K562 (cell line): ENCODE measurements around the gene RASIP1. TPM values are rescaled to one million over a fixed set of nuclear protein-coding genes. Genes with fewer than 3 reads are reported as not detected.
A peak's percentile ranks its signal among the peaks of the same experiment; 100 is the strongest.

Source experiments
- CC2D1A ChIP-seq: fragments of 450-650 bp; IDR thresholded peaks from 2 replicates; pipeline ENCODE4 v1.6.1; 2017; ENCODE audit warnings: mild to moderate bottlenecking
- ELF2 ChIP-seq: fragments of 250-450 bp; sonication (Bioruptor Pico); IDR thresholded peaks from 2 replicates; pipeline ENCODE4 v1.5.0; 2021; ENCODE audit warnings: mild to moderate bottlenecking
- ETV5 ChIP-seq: sonication (generic); formaldehyde crosslinking; IDR thresholded peaks from 2 replicates; pipeline ENCODE4 v1.4.0; 2020; ENCODE audit warnings: low read depth, mild to moderate bottlenecking, missing genetic modification reagents
- MYC ChIP-seq, 2 experiments: fragments of 250-450 bp in 1 of 2; sonication (Bioruptor Pico) in 1 of 2; IDR thresholded peaks; 2 replicates each; pipeline versions ENCODE4 v1.5.1 to v1.6.1; 2012 to 2021; ENCODE audit warnings: low read depth in 2 of 2, borderline replicate concordance in 1 of 2, improper control_type of control experiment in 1 of 2, low read length in 1 of 2, mild to moderate bottlenecking in 1 of 2, moderate library complexity in 1 of 2
- NFXL1 ChIP-seq: fragments of 450-650 bp; formaldehyde crosslinking; IDR thresholded peaks from 2 replicates; pipeline ENCODE4 v1.4.0; 2021; ENCODE audit warnings: mild to moderate bottlenecking
- NR4A1 ChIP-seq, 2 experiments: fragments of 250-450 bp in 1 of 2; fragments of 450-650 bp in 1 of 2; sonication (Bioruptor Pico) in 1 of 2; IDR thresholded peaks; 2 replicates each; pipeline versions ENCODE4 v1.4.0 to v1.6.1; 2016 to 2020; ENCODE audit warnings: mild to moderate bottlenecking in 2 of 2, missing compliant biosample characterization in 1 of 2, missing genetic modification characterization in 1 of 2, moderate library complexity in 1 of 2
- PHTF2 ChIP-seq: fragments of 250-450 bp; sonication (Bioruptor Pico); IDR thresholded peaks from 2 replicates; pipeline ENCODE4 v1.5.0; 2021; ENCODE audit warnings: mild to moderate bottlenecking
- PRMT5 ChIP-seq: sonication (generic); formaldehyde crosslinking; IDR thresholded peaks from 2 replicates; pipeline ENCODE4 v1.5.0; 2020; ENCODE audit warnings: missing genetic modification reagents
- TCFL5 ChIP-seq: fragments of 250-450 bp; sonication (Bioruptor Pico); conservative IDR thresholded peaks from 2 replicates; pipeline ENCODE4 v1.6.1; 2021; ENCODE audit warnings: mild to moderate bottlenecking, moderate library complexity, matching md5 sums
- ZNF184 ChIP-seq: sonication (generic); formaldehyde crosslinking; IDR thresholded peaks from 2 replicates; pipeline ENCODE4 v1.5.0; 2020; ENCODE audit warnings: missing genetic modification reagents
- polyA plus RNA-seq, 8 experiments: library from polyadenylated mRNA; depleted of rRNA in 4 of 8; stranded (reverse) in 5 of 8; unstranded in 3 of 8; fragments of >200 nt; fragmentation: Nextera tagmentation in 2 of 8; fragmentation: Illumina TruSeq in 1 of 8; extraction: Ambion mirVana in 2 of 8; extraction: Trizol in 1 of 8; gene quantifications; 2 replicates each; pipeline versions ENCODE4 v1.2.1 to v1.2.3, GENCODE V29; 2011 to 2014; ENCODE audit warnings: inconsistent platforms in 1 of 8, missing spikeins in 1 of 8
- total RNA-seq, 7 experiments: library from RNA; depleted of rRNA in 6 of 7; stranded (reverse); fragments of >200 nt in 6 of 7; fragmentation: Illumina TruSeq in 2 of 7; extraction: Trizol in 2 of 7; gene quantifications; 2 replicates each; pipeline versions ENCODE4 v1.2.1 to v1.2.3, GENCODE V29; 2011 to 2021; ENCODE audit warnings: low replicate concordance in 1 of 7
- TF ChIP-seq, protein P1 (sequence below): fragments of 250-450 bp; sonication (Bioruptor Pico); IDR thresholded peaks from 2 replicates; pipeline ENCODE4 v1.5.0; 2021
- TF ChIP-seq, protein P2 (sequence below), 2 experiments: fragments of 450-650 bp; IDR thresholded peaks; 2 replicates each; pipeline ENCODE4 v1.6.1; 2016
- TF ChIP-seq, protein P3 (sequence below): fragments of 450-650 bp; formaldehyde crosslinking; IDR thresholded peaks from 2 replicates; pipeline ENCODE4 v1.4.0; 2020; ENCODE audit warnings: mild to moderate bottlenecking, moderate library complexity
- TF ChIP-seq, protein P4 (sequence below): IDR thresholded peaks from 3 replicates; pipeline ENCODE4 v1.6.1; 2011; ENCODE audit warnings: borderline replicate concordance, mild to moderate bottlenecking, moderate library complexity; ENCODE audit not compliant: insufficient read length; ENCODE audit errors: extremely low read depth
- TF ChIP-seq, protein P5 (sequence below): sonication (generic); formaldehyde crosslinking; IDR thresholded peaks from 2 replicates; pipeline ENCODE4 v1.8.0; 2022; ENCODE audit warnings: missing genetic modification reagents, mild to moderate bottlenecking, moderate library complexity, borderline replicate concordance
- TF ChIP-seq, protein P6 (sequence below), 2 experiments: fragments of 250-450 bp in 1 of 2; fragments of 450-650 bp in 1 of 2; sonication (Bioruptor Pico) in 1 of 2; IDR thresholded peaks; 2 replicates each; pipeline versions ENCODE4 v1.6.1 to v1.8.0; 2016 to 2021; ENCODE audit warnings: mild to moderate bottlenecking in 2 of 2, moderate library complexity in 2 of 2, missing compliant biosample characterization in 1 of 2, missing genetic modification characterization in 1 of 2

Gene RASIP1
- total and polyA plus RNA-seq, 9 of the 15 experiments (the other 6 are each of a cell fraction or from before 2014, with no cell fraction given) = 0.20 to 4.7 (median 1.5) TPM

DNA sequence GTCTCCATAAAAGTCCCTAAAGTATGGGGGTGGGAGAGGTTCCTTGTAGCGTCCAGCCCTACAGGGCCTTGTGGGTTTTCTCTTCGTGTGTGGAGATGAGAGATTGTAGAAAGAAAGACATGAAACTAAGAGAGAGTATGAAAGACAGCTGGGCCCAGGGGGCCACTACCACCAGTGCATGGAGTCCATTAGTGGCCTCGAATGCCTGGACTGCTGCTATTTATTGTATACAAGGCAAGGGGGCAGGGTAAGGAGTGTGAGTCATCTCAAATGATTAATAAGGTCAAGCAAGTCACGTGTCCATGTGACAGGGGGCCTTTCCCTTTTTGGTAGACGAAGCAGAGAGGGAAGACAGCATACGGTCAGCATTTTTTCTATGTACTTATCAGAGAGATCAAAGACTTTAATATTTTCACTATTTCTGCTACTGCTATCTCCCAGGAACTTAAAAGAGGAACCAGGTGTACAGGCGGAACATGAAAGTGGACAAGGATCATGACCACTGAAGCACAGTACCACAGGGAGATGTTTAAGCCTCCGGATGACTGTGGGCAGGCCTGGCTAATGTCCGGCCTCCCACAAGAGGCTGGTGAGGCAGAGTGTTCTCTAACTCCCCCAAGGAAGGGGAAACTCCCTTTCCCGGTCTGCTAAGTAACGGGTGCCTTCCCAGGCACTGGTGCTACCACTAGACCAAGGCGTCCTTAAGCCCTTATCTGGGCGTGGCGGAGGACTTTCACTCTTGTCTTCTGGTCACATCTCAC is 40.4 kb upstream of the RASIP1 start (continued):
- TF ChIP-seq, protein P1, sequence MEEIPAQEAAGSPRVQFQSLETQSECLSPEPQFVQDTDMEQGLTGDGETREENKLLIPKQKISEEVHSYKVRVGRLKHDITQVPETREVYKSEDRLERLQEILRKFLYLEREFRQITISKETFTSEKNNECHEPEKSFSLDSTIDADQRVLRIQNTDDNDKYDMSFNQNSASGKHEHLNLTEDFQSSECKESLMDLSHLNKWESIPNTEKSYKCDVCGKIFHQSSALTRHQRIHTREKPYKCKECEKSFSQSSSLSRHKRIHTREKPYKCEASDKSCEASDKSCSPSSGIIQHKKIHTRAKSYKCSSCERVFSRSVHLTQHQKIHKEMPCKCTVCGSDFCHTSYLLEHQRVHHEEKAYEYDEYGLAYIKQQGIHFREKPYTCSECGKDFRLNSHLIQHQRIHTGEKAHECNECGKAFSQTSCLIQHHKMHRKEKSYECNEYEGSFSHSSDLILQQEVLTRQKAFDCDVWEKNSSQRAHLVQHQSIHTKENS (CRISPR knock-in tag) = no peak
- TF ChIP-seq MYC (IDR thresholded peaks at IDR 0.05; ENCODE audit: low read depth, low read length) = peak; percentile 10; the same call in 1 of the 2 replicates
- no peak for TF ChIP-seq MYC (CRISPR knock-in tag; IDR thresholded peaks at IDR 0.05; ENCODE audit: borderline replicate concordance, low read depth)
- TF ChIP-seq, protein P2, sequence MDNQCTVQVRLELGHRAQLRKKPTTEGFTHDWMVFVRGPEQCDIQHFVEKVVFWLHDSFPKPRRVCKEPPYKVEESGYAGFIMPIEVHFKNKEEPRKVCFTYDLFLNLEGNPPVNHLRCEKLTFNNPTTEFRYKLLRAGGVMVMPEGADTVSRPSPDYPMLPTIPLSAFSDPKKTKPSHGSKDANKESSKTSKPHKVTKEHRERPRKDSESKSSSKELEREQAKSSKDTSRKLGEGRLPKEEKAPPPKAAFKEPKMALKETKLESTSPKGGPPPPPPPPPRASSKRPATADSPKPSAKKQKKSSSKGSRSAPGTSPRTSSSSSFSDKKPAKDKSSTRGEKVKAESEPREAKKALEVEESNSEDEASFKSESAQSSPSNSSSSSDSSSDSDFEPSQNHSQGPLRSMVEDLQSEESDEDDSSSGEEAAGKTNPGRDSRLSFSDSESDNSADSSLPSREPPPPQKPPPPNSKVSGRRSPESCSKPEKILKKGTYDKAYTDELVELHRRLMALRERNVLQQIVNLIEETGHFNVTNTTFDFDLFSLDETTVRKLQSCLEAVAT (IDR thresholded peaks at IDR 0.05) = 0 out of 4 replicates have a peak, but pooled peaks of 1 of the 2 experiments have one; percentile 16
- TF ChIP-seq PHTF2 (CRISPR knock-in tag) = no peak
- TF ChIP-seq TCFL5 = no peak
- no peak for TF ChIP-seq NFXL1 (CRISPR knock-in tag)
- 0 out of 2 replicates have a peak, but pooled peaks have one; percentile 22 for TF ChIP-seq ELF2 (CRISPR knock-in tag)
- TF ChIP-seq, protein P3, sequence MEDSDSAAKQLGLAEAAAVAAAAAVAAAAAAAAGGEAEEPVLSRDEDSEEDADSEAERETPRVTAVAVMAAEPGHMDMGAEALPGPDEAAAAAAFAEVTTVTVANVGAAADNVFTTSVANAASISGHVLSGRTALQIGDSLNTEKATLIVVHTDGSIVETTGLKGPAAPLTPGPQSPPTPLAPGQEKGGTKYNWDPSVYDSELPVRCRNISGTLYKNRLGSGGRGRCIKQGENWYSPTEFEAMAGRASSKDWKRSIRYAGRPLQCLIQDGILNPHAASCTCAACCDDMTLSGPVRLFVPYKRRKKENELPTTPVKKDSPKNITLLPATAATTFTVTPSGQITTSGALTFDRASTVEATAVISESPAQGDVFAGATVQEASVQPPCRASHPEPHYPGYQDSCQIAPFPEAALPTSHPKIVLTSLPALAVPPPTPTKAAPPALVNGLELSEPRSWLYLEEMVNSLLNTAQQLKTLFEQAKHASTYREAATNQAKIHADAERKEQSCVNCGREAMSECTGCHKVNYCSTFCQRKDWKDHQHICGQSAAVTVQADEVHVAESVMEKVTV (CRISPR knock-in tag) = no peak
- TF ChIP-seq PRMT5 (CRISPR knock-in tag) = no peak
- TF ChIP-seq ETV5 (CRISPR knock-in tag) = 0 out of 2 replicates have a peak, but pooled peaks have one; percentile 21
- TF ChIP-seq, protein P4, sequence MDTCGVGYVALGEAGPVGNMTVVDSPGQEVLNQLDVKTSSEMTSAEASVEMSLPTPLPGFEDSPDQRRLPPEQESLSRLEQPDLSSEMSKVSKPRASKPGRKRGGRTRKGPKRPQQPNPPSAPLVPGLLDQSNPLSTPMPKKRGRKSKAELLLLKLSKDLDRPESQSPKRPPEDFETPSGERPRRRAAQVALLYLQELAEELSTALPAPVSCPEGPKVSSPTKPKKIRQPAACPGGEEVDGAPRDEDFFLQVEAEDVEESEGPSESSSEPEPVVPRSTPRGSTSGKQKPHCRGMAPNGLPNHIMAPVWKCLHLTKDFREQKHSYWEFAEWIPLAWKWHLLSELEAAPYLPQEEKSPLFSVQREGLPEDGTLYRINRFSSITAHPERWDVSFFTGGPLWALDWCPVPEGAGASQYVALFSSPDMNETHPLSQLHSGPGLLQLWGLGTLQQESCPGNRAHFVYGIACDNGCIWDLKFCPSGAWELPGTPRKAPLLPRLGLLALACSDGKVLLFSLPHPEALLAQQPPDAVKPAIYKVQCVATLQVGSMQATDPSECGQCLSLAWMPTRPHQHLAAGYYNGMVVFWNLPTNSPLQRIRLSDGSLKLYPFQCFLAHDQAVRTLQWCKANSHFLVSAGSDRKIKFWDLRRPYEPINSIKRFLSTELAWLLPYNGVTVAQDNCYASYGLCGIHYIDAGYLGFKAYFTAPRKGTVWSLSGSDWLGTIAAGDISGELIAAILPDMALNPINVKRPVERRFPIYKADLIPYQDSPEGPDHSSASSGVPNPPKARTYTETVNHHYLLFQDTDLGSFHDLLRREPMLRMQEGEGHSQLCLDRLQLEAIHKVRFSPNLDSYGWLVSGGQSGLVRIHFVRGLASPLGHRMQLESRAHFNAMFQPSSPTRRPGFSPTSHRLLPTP = no peak
- TF ChIP-seq ZNF184 (CRISPR knock-in tag) = no peak
- TF ChIP-seq, protein P5, sequence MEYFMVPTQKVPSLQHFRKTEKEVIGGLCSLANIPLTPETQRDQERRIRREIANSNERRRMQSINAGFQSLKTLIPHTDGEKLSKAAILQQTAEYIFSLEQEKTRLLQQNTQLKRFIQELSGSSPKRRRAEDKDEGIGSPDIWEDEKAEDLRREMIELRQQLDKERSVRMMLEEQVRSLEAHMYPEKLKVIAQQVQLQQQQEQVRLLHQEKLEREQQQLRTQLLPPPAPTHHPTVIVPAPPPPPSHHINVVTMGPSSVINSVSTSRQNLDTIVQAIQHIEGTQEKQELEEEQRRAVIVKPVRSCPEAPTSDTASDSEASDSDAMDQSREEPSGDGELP = peak; percentile 65; the same call in 1 of the 2 replicates
- no peak; the same call in 1 of the 2 replicates for TF ChIP-seq CC2D1A
- no peak for TF ChIP-seq NR4A1 (CRISPR knock-in tag; IDR thresholded peaks at IDR 0.05)
- TF ChIP-seq NR4A1 (tag; IDR thresholded peaks at IDR 0.05) = no peak
- TF ChIP-seq, protein P6, sequence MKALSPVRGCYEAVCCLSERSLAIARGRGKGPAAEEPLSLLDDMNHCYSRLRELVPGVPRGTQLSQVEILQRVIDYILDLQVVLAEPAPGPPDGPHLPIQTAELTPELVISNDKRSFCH (CRISPR knock-in tag; IDR thresholded peaks at IDR 0.05) = no peak
- TF ChIP-seq, protein P6 (tag; IDR thresholded peaks at IDR 0.05) = peak; percentile 81
